Measurements from ENCODE around the gene ZDHHC8. TPM values are rescaled to one million over a fixed set of nuclear protein-coding genes. Genes with fewer than 3 reads are reported as not detected.

ZDHHC8 gene
- polyA plus RNA-seq, 1 donor (not counting 4 experiments of a cell fraction or from before 2014, with no cell fraction given) = 16.0 TPM

DNA sequence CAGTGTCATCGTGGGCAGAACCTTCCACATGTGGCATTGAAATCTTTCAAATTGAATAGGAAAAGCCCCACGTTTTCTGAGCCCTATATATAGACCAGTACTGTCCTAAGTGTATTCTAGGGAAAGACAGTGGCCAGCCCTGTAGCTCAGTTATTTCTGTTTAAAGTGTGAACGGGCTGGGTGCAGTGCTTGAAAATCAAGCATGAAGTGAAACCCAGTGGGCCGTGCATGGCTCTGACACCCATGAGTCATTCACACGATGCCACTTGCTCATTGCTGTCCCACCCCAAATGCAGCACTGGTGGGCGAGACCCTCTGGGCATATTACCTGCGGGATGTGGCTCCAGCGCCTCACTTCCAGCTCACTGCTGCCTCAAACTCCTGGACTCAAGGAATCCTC lies 49.0 kb downstream of the ZDHHC8 start:
- dilution Hi-C loops (cut with MboI; ENCODE audit: extremely low pct_ligation_motif_present, low sequenced_read_pairs) = no loop called here
- H3K9ac ChIP-seq (ENCODE audit: control insufficient read depth, extremely low read depth, insufficient read depth, low read length) = no peak overlapping the region
- DNase-seq (ENCODE audit: low read depth, low spot score) (no peak), FAIRE-seq (no peak)
- no peak overlapping the region for H3K4me2 ChIP-seq (ENCODE audit: control insufficient read depth, extremely low read depth, insufficient read depth, low read depth, low read length)
- no peaks in the 10 kb centered on the region for H3K9me3 ChIP-seq (ENCODE audit: control insufficient read depth, low read depth, low read length)
- no peak overlapping the region for H3K4me3 ChIP-seq (ENCODE audit: control insufficient read depth in 2 of 3, extremely low read depth in 1 of 3, insufficient read depth in 2 of 3, low read depth in 1 of 3, low read length in 3 of 3)
- H3K9me1 ChIP-seq (ENCODE audit: control insufficient read depth, extremely low read depth, insufficient read depth, low read length) = no peaks in the 10 kb centered on the region
- no peaks in the 10 kb centered on the region for H3K27me3 ChIP-seq (ENCODE audit: control insufficient read depth, extremely low read depth, insufficient read depth, low read length)
- no peaks in the 10 kb centered on the region for H3K79me2 ChIP-seq (ENCODE audit: control insufficient read depth, insufficient read depth, low read length)
- no peak overlapping the region for H3K27ac ChIP-seq (ENCODE audit: control insufficient read depth, insufficient read depth, low read length)
- TF ChIP-seq CTCF (optimal IDR thresholded peaks at IDR 0.05 in 1 of 3, IDR thresholded peaks at IDR 0.05 in 1 of 3, conservative IDR thresholded peaks at IDR 0.05 in 1 of 3; ENCODE audit: extremely low read depth in 1 of 3, insufficient read depth in 2 of 3, low read length in 3 of 3) = no peak
- TF ChIP-seq EZH2 (IDR thresholded peaks at IDR 0.05; ENCODE audit: low read length) = no peak
- no peaks in the 10 kb centered on the region for H3K36me3 ChIP-seq (ENCODE audit: control insufficient read depth in 2 of 2, extremely low read depth in 1 of 2, insufficient read depth in 2 of 2, low read length in 2 of 2)
- H4K20me1 ChIP-seq (ENCODE audit: control insufficient read depth, extremely low read depth, insufficient read depth, low read length) = no peaks in the 10 kb centered on the region
- H3K4me1 ChIP-seq (ENCODE audit: control insufficient read depth, extremely low read depth, insufficient read depth, low read length) = no peaks in the 10 kb centered on the region
- no peak overlapping the region for H2AFZ ChIP-seq (ENCODE audit: control insufficient read depth, low read length)

GRCh38 chr22:20181194-20181883 lies 49.7 kb downstream of the ZDHHC8 start:
- Histone ChIP-seq H3K4me2 (ENCODE audit: control insufficient read depth, extremely low read depth, insufficient read depth, low read depth, low read length) (no peak overlapping the region), H3K9me3 (ENCODE audit: control insufficient read depth, low read depth, low read length) (no peaks in the 10 kb centered on the region), H3K27ac (ENCODE audit: control insufficient read depth, insufficient read depth, low read length) (no peak overlapping the region), H4K20me1 (ENCODE audit: control insufficient read depth, extremely low read depth, insufficient read depth, low read length) (no peaks in the 10 kb centered on the region), H3K27me3 (ENCODE audit: control insufficient read depth, extremely low read depth, insufficient read depth, low read length) (no peaks in the 10 kb centered on the region), H3K4me3 (ENCODE audit: control insufficient read depth in 2 of 3, extremely low read depth in 1 of 3, insufficient read depth in 2 of 3, low read depth in 1 of 3, low read length in 3 of 3) (no peak overlapping the region), H3K9ac (ENCODE audit: control insufficient read depth, extremely low read depth, insufficient read depth, low read length) (no peak overlapping the region), H2AFZ (ENCODE audit: control insufficient read depth, low read length) (no peak overlapping the region), H3K36me3 (ENCODE audit: control insufficient read depth in 2 of 2, extremely low read depth in 1 of 2, insufficient read depth in 2 of 2, low read length in 2 of 2) (no peaks in the 10 kb centered on the region), H3K9me1 (ENCODE audit: control insufficient read depth, extremely low read depth, insufficient read depth, low read length) (no peaks in the 10 kb centered on the region), H3K79me2 (ENCODE audit: control insufficient read depth, insufficient read depth, low read length) (no peaks in the 10 kb centered on the region), H3K4me1 (ENCODE audit: control insufficient read depth, extremely low read depth, insufficient read depth, low read length) (no peaks in the 10 kb centered on the region)
- DNase-seq (ENCODE audit: low read depth, low spot score) (no peak), FAIRE-seq (no peak)
- TF ChIP-seq CTCF (optimal IDR thresholded peaks at IDR 0.05 in 1 of 3, IDR thresholded peaks at IDR 0.05 in 1 of 3, conservative IDR thresholded peaks at IDR 0.05 in 1 of 3; ENCODE audit: extremely low read depth in 1 of 3, insufficient read depth in 2 of 3, low read length in 3 of 3) (no peak), EZH2 (IDR thresholded peaks at IDR 0.05; ENCODE audit: low read length) (no peak)
- dilution Hi-C loops (cut with MboI; ENCODE audit: extremely low pct_ligation_motif_present, low sequenced_read_pairs) = no loop called here
